Stimulated activated CD4-positive, alpha-beta T cell treated with anti-CD3 and anti-CD28 coated beads, Interleukin-1b, Interleukin-23, amount 100 ng/mL, for 24 hours (primary cell): ENCODE results near the gene PIK3R6.

ENCODE experiments used
- DNase-seq, 4 experiments: peaks; one replicate each; pipeline ENCODE4 v3.0.0-alpha.2; 2020; ENCODE audit warnings: low read depth in 4 of 4, low spot score in 1 of 4

The PIK3R6 gene

DNA sequence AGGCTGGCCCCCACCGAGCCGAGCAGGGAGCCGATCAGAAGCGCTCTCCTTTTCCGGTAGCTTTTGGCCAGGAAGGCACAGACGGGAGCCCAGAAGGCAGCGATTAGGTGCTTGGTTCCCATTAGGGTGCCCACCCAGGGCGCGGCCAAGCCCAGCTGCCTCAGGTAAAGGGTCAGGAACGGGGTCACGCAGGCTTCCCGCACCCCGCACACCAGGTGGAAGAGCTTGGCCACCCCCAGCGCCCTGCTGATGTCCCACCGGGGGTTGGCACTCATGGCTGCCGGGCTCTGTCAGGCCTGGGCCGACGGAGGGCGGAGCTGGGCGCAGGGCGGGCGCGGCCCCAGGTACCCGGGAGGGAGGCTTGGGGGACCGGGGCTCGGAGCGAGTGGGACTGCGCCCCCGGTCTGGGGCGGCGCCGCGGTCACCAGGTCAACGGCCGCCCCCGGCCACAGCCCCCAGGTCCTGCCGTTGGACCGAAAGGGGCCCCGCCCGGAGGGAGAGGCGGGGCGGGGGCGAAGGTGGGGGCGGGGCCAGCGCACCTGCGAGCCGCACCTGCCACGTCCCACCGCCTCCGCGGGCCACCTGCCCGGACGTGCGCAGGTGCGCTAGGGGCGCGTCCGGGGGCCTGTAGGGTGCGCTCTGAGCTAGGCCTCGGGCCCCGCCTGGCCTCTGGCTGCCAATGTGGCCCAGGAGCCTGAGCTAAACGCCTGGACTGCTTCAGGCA is 68.5 kb downstream of the PIK3R6 start, which contains the start of gene MFSD6L:
Gene MFSD6L (minus strand): TSS at position 520 of the 724 bp plus-strand sequence. CDS start 245 bp downstream, at position 275.
- no peak for DNase-seq

- DNase-seq, result no peak
These were observed 69.2 kb downstream of the PIK3R6 start for GRCh38 chr17:8798176-8798845.

DNA sequence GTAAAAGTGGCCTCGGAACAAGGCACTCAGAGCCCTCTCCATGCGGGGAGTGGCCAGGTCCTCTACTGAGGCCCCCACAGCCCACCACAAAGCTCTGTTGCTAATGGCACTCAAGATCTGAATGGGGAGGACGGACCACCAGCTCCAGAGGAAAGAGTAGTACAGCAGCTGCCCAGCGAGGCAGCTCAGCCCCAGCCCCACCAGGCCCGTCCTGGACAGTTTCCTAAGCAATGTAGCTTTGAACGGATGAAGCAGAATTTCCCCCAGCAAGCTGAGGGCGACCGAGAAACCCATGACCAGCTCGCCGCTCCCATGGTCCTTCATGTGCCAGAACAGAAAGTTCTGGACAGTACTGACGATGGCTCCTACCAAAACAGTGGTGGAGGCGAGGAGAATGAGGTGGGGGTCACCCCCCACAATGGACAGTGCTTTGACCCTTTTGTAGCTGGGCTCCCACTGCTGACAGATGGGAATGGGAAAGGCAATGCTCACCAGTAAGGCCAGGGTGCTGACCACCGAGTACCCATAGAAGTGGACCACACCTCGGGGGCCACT is 69.8 kb downstream of the PIK3R6 start:
- no peak for DNase-seq

- no peak for DNase-seq
These were observed 72.8 kb downstream of the PIK3R6 start for GRCh38 chr17:8794636-8795035.

DNA sequence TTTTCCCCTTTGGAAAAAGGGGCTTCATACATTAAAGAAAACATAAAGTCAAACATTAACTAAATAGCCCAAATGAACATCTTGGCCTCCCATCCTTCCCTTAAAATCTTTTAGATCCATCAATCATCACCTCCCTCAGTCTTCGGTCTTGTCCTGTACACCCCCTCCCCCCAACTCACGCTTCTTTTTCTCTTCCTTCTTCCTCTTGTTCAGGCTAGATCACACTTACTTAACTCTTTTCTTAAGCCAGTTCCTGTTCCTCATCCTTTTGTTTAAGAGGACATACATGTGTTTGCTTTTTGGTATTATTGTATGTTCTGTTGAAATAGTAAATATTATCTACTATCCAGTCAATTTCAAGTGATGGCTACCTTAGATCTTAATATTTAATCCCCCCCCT is 73.8 kb downstream of the PIK3R6 start:
- DNase-seq, result no peak

- no peak for DNase-seq
These were observed 74.8 kb downstream of the PIK3R6 start for GRCh38 chr17:8792646-8793045.

DNA sequence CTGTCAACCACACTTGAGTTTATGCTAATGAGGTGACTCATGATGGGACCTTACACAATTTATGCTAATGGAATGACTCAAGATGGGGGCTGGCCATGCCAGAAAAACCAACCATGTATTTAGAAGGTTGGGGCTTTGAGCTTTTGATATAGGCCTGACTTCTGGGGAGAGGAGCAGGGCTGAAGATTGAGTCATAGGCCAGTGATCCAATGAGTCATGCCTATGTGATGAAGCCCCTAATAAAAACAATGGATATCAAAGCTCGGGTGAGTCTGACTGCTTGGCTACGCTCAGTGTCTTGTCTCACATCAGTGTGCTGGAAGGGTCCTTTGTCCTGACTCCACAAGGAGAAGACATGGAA is 75.6 kb downstream of the PIK3R6 start:
- no peak for DNase-seq

- no peak for DNase-seq
These were observed 76.1 kb downstream of the PIK3R6 start for GRCh38 chr17:8791248-8791909.

GRCh38 chr17:8789743-8790142 is 77.7 kb downstream of the PIK3R6 start:
- no peak for DNase-seq

DNA sequence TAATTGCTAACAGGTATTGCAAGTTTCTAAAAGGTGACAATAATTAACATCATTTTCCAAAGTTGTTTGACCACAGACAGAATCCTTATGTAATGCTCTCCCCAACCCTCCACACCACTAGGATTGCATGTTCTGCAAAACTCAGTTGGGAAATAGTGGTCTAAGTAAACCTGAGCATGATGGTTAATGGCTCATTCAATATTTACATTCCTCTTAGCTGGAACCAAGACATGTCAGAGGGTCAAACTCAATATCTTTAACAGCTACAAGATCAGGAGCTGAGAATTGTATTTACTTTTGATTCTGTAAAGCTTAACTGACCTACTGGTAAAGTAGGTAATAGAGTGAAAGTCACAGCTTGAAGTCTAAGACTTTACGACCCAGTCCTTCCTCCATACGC is 78.5 kb downstream of the PIK3R6 start:
- no peak for DNase-seq

GRCh38 chr17:8785547-8786413 is 81.7 kb downstream of the PIK3R6 start:
- peak; percentile 36 to 53 (median 50) for DNase-seq

GRCh38 chr17:8782176-8782575 is 85.3 kb downstream of the PIK3R6 start:
- no peak for DNase-seq

- no peak for DNase-seq
These were observed 85.7 kb downstream of the PIK3R6 start for GRCh38 chr17:8781776-8782175.

GRCh38 chr17:8776881-8777280 is 90.6 kb downstream of the PIK3R6 start:
- DNase-seq, result no peak

- no peak for DNase-seq
These were observed 91.2 kb downstream of the PIK3R6 start for GRCh38 chr17:8776248-8776647.

DNA sequence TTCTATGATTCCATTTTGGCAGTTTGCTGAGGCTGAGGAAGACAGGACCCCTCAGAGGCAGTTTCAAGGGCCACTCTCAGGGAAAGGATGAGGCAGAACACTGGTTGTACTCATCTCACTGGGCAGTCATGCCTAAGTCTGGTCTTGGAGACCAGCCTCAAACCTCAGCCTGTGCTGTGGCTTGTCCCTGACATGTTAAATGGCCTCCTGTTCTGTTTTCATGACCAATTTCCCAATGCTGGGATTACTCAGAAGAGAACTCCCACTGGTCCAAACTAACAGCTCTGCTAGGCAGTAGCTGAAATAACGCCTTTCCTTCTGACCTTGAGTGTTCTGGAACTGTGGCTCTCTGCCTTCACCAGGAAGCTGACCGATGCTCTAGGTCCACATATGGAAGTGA is 100.7 kb downstream of the PIK3R6 start:
- DNase-seq, result no peak

DNA sequence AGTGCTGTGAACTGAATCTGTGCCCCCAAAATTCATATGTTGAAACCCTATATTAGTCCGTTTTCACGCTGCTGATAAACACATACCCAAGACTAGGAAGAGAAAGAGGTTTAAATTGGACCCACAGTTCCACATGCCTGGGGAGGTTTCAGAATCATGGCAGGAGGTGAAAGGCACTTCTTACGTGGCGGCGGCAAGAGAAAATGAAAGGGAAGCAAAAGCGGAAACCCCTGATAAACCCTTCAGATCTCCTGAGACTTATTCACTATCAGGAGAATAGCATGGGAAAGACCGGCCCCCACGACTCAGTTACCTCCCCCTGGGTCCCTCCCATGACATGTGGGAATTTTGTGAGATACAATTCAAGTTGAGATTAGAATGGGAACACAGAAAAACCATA is 105.5 kb downstream of the PIK3R6 start:
- DNase-seq, result no peak

- no peak for DNase-seq
These were observed 109.3 kb downstream of the PIK3R6 start, which contains the start of gene SPDYE4 for GRCh38 chr17:8758137-8758596. Gene SPDYE4 (minus strand): TSS chr17:8758546. CDS start chr17:8758382, 164 bp downstream.

- no peak for DNase-seq
These were observed 110.3 kb downstream of the PIK3R6 start for GRCh38 chr17:8757189-8757588.

GRCh38 chr17:8755590-8756255 is 111.8 kb downstream of the PIK3R6 start:
- no peak for DNase-seq
